Epithelial cell of esophagus (primary cell): ENCODE measurements around the gene ALOX5AP.
A peak's percentile ranks its signal among the peaks of the same experiment; 100 is the strongest.

Experiments used
- DNase-seq: peaks from one replicate; pipeline ENCODE4 v3.0.0; 2010; ENCODE audit warnings: low read depth
- H3K4me3 ChIP-seq: 2 replicates; pipeline ENCODE4 v1.5.1; 2011; ENCODE audit warnings: mild to moderate bottlenecking, low read length, control low read depth
- TF ChIP-seq, protein P1 (sequence below): IDR thresholded peaks from 2 replicates; pipeline ENCODE4 v1.5.1; 2011; ENCODE audit warnings: low read depth, mild to moderate bottlenecking, low read length, control low read depth, inconsistent platforms; ENCODE audit not compliant: insufficient read depth; ENCODE audit errors: missing control alignments

Gene ALOX5AP

DNA sequence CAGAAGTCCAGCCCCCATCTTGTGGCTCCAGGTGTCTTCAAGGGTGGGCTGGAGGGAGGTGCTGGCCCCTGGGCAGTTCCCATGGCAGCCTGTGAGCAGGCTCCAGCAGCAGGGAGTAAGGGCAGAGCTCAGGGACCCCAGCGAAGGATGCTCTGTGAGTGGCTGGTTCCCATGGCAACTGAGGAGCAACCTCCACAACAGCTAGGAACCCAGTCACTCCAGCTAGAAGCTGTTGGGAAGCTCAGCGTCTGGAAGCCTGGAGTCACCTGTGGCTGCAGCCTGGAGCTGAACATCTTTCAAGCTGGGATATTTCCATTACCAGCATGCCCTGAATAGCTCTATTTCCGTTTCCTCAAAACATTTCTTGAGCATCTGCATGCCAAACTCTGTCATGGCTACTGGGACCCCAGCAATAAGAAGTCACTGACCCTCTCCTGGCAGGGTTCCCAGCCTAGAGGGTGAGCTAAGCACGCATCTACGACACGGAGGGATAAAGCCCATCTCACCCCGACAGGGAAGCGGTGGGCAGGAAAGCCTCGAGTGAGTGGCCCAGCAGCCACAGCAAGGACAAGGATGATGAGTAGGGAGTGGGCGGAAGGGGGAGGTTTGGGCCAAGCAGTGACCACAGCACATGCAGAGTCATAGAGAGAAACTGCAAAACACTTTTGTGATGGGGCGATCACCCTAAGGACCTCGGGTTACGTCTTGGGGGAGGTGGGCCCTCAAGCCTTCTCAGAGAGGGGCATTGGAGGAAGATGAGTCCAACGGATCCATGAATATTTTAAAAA is 52.6 kb downstream of the ALOX5AP start:
- TF ChIP-seq, protein P1, sequence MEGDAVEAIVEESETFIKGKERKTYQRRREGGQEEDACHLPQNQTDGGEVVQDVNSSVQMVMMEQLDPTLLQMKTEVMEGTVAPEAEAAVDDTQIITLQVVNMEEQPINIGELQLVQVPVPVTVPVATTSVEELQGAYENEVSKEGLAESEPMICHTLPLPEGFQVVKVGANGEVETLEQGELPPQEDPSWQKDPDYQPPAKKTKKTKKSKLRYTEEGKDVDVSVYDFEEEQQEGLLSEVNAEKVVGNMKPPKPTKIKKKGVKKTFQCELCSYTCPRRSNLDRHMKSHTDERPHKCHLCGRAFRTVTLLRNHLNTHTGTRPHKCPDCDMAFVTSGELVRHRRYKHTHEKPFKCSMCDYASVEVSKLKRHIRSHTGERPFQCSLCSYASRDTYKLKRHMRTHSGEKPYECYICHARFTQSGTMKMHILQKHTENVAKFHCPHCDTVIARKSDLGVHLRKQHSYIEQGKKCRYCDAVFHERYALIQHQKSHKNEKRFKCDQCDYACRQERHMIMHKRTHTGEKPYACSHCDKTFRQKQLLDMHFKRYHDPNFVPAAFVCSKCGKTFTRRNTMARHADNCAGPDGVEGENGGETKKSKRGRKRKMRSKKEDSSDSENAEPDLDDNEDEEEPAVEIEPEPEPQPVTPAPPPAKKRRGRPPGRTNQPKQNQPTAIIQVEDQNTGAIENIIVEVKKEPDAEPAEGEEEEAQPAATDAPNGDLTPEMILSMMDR, result no peak
- no peak overlapping the region for H3K4me3 ChIP-seq
- DNase-seq, result no peak

- DNase-seq, result no peak
- TF ChIP-seq, protein P1, result no peak
Observed at GRCh38 chr13:30789166-30789862, 54.0 kb downstream of the ALOX5AP start.

GRCh38 chr13:30790592-30790991 is 55.2 kb downstream of the ALOX5AP start:
- TF ChIP-seq, protein P1, result no peak
- H3K4me3 ChIP-seq, result no peak overlapping the region
- DNase-seq, result no peak

More at GRCh38 chr13:30789166-30789862, 54.0 kb downstream of the ALOX5AP start:
- H3K4me3 ChIP-seq, result no peak overlapping the region

GRCh38 chr13:30791354-30792001 is 56.1 kb downstream of the ALOX5AP start:
- TF ChIP-seq, protein P1, result no peak
- H3K4me3 ChIP-seq, result no peak overlapping the region
- no peak for DNase-seq

GRCh38 chr13:30792285-30793000 is 57.1 kb downstream of the ALOX5AP start:
- TF ChIP-seq, protein P1, result peak; percentile 38
- H3K4me3 ChIP-seq, result no peak overlapping the region
- DNase-seq, result peak; percentile 95

DNA sequence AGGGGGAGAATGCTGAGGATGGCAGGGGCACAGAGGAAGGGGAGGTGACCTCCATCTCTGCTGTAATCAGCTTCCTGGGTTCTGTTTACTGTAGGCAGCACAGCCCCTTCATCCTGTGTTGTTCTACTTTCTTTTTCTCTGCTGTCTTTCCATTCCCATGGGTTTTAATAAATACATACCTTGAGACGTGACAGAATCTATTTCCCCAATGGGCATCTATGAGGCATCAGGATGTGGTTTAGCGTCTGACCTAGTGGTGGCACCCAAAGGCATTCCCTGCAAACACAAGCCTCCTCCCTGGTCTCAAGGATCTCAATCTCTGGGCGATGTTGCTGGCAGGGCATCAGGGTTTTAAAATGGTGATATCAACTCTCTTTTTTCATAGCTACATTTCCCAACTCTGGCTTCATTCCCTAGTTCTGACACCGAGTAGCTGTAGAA is 60.8 kb downstream of the ALOX5AP start:
- no peak overlapping the region for H3K4me3 ChIP-seq
- DNase-seq, result peak; percentile 75

More for the DNA sequence above, 60.8 kb downstream of the ALOX5AP start:
- TF ChIP-seq, protein P1, result peak; percentile 17
